H1 (cell line): ENCODE data around the gene WAC. TPM values are rescaled to one million over a fixed set of nuclear protein-coding genes. Genes with fewer than 3 reads are reported as not detected.

Experiments
- TAF1 ChIP-seq: IDR thresholded peaks from 2 replicates; pipeline ENCODE4 v1.6.1; 2011; ENCODE audit warnings: mild to moderate bottlenecking, low read depth, low read length
- TCF12 ChIP-seq: IDR thresholded peaks from 2 replicates; pipeline ENCODE4 v1.6.1; 2011; ENCODE audit warnings: low read depth, mild to moderate bottlenecking, low read length
- polyA plus RNA-seq, 7 experiments: library from polyadenylated mRNA; depleted of rRNA in 3 of 7; stranded (reverse) in 5 of 7; unstranded in 2 of 7; fragments of >200 nt in 5 of 7; fragments of 200-250 nt in 2 of 7; gene quantifications; 1 replicate in 5 of 7; 2 replicates in 1 of 7; 4 replicates in 1 of 7; pipeline versions ENCODE4 v1.2.1 to v1.2.3, GENCODE V29; 2011 to 2013; ENCODE audit warnings: missing spikeins in 2 of 7, mixed read lengths in 2 of 7
- total RNA-seq: library from RNA; stranded (reverse); fragmentation: NEBNext Ultra II Directional; extraction: Animal tissue kit (Norgen Biotek cat#: 25700); gene quantifications from 2 replicates; pipeline ENCODE4 v1.2.1, GENCODE V29; 2021

WAC gene
- total and polyA plus RNA-seq, 2 of the 8 experiments (the other 6 are each of a cell fraction or from before 2014, with no cell fraction given) = 72.9 to 128 TPM

GRCh38 chr10:28554952-28555351 is 22.0 kb downstream of the WAC start (continued):
- TF ChIP-seq TAF1 = no peak
- TF ChIP-seq TCF12 = no peak
